NCI-H2196 (cell line): ENCODE data around the gene FSHB.
"Not testable (repeated sequence)": the region's sequence is repeated elsewhere in the genome, so short reads cannot be mapped to it uniquely, and the experiment has no call there.

ENCODE experiments used
- DNase-seq: peaks from one replicate; lab custom pipeline; 2025; ENCODE audit not compliant: unreplicated experiment; lab: John Stamatoyannopoulos, UW

Gene FSHB

GRCh38 chr11:30261821-30262220 lies 31.0 kb downstream of the FSHB start:
- no peak for DNase-seq

- DNase-seq = not testable (repeated sequence)
Observed at GRCh38 chr11:30268638-30269037, 37.8 kb downstream of the FSHB start.

GRCh38 chr11:30270671-30271070 lies 39.9 kb downstream of the FSHB start:
- no peak for DNase-seq

GRCh38 chr11:30277176-30277575 lies 46.4 kb downstream of the FSHB start:
- no peak for DNase-seq

- no peak for DNase-seq
Observed at GRCh38 chr11:30279796-30280195, 49.0 kb downstream of the FSHB start.

- no peak for DNase-seq
Observed at GRCh38 chr11:30281476-30282288, 50.9 kb downstream of the FSHB start.

GRCh38 chr11:30282289-30282631 lies 51.4 kb downstream of the FSHB start:
- no peak for DNase-seq
